ENCODE data around the gene SCNN1B.

SCNN1B gene

GRCh38 chr16:23333034-23333579 lies 31.0 kb downstream of the SCNN1B start:
- Histone ChIP-seq H3K18ac (ENCODE audit: low read length) (no peak overlapping the region), H2BK5ac (ENCODE audit: low read depth, low read length, poor library complexity) (no peak overlapping the region), H3K9ac (ENCODE audit: low read length) (no peak overlapping the region), H2BK120ac (ENCODE audit: insufficient read depth, low read length, poor library complexity) (no peak overlapping the region), H3K4me1 (ENCODE audit: control insufficient read depth in 1 of 2, insufficient read depth in 2 of 2, low read length in 2 of 2) (no peaks in the 10 kb centered on the region), H3K79me1 (ENCODE audit: low read length) (no peaks in the 10 kb centered on the region), H3K4ac (ENCODE audit: low read depth, low read length) (no peak overlapping the region), H2AFZ (ENCODE audit: insufficient read depth, low read length, poor library complexity) (no peak overlapping the region), H3K4me2 (ENCODE audit: low read length) (no peak overlapping the region), H2BK12ac (ENCODE audit: low read length) (no peak overlapping the region), H3K27ac (ENCODE audit: low read depth, low read length) (no peak overlapping the region), H3K79me2 (ENCODE audit: control insufficient read depth, insufficient read depth, low read length, poor library complexity) (no peaks in the 10 kb centered on the region), H4K12ac (ENCODE audit: low read depth, low read length) (no peak overlapping the region), H2AK5ac (ENCODE audit: low read length) (no peak overlapping the region), H3K14ac (ENCODE audit: low read length) (no peak overlapping the region), H3K9me3 (ENCODE audit: insufficient read depth, low read depth, low read length) (peaks cover 2% of the 10 kb centered on the region), H4K91ac (ENCODE audit: low read depth, low read length) (no peak overlapping the region), H3K27me3 (ENCODE audit: insufficient read depth, low read length) (no peaks in the 10 kb centered on the region), H3K36me3 (ENCODE audit: control insufficient read depth in 1 of 2, insufficient read depth in 2 of 2, low read length in 2 of 2) (no peaks in the 10 kb centered on the region), H3K4me3 (ENCODE audit: low read depth, low read length) (no peak overlapping the region), H3K23ac (ENCODE audit: low read length) (no peak overlapping the region), H4K8ac (ENCODE audit: low read depth, low read length) (no peak overlapping the region)
- DNase-seq, result no peak
- WGBS (ENCODE audit: extremely low coverage, insufficient coverage, insufficient read length), result no CpG with 5 or more reads among the region's 4 CpGs

GRCh38 chr16:23333831-23334456 lies 31.8 kb downstream of the SCNN1B start:
- Histone ChIP-seq H2BK12ac (ENCODE audit: low read length) (no peak overlapping the region), H3K18ac (ENCODE audit: low read length) (no peak overlapping the region), H2AFZ (ENCODE audit: insufficient read depth, low read length, poor library complexity) (no peak overlapping the region), H4K8ac (ENCODE audit: low read depth, low read length) (no peak overlapping the region), H3K79me2 (ENCODE audit: control insufficient read depth, insufficient read depth, low read length, poor library complexity) (no peaks in the 10 kb centered on the region), H3K4me2 (ENCODE audit: low read length) (no peak overlapping the region), H3K36me3 (ENCODE audit: control insufficient read depth in 1 of 2, insufficient read depth in 2 of 2, low read length in 2 of 2) (no peaks in the 10 kb centered on the region), H3K9me3 (ENCODE audit: insufficient read depth, low read depth, low read length) (peaks cover 2% of the 10 kb centered on the region), H3K27ac (ENCODE audit: low read depth, low read length) (no peak overlapping the region), H2BK120ac (ENCODE audit: insufficient read depth, low read length, poor library complexity) (no peak overlapping the region), H4K12ac (ENCODE audit: low read depth, low read length) (no peak overlapping the region), H3K4me3 (ENCODE audit: low read depth, low read length) (no peak overlapping the region), H3K14ac (ENCODE audit: low read length) (no peak overlapping the region), H4K91ac (ENCODE audit: low read depth, low read length) (no peak overlapping the region), H3K27me3 (ENCODE audit: insufficient read depth, low read length) (no peaks in the 10 kb centered on the region), H3K23ac (ENCODE audit: low read length) (no peak overlapping the region), H3K79me1 (ENCODE audit: low read length) (no peaks in the 10 kb centered on the region), H3K4me1 (ENCODE audit: control insufficient read depth in 1 of 2, insufficient read depth in 2 of 2, low read length in 2 of 2) (no peaks in the 10 kb centered on the region), H2AK5ac (ENCODE audit: low read length) (no peak overlapping the region), H2BK5ac (ENCODE audit: low read depth, low read length, poor library complexity) (no peak overlapping the region), H3K9ac (ENCODE audit: low read length) (no peak overlapping the region), H3K4ac (ENCODE audit: low read depth, low read length) (no peak overlapping the region)
- no CpG with 5 or more reads among the region's 11 CpGs for WGBS (ENCODE audit: extremely low coverage, insufficient coverage, insufficient read length)
- DNase-seq, result no peak

GRCh38 chr16:23334457-23334853 lies 32.4 kb downstream of the SCNN1B start:
- H3K23ac ChIP-seq (ENCODE audit: low read length), result no peak overlapping the region
- no peak overlapping the region for H3K4me3 ChIP-seq (ENCODE audit: low read depth, low read length)
- H3K18ac ChIP-seq (ENCODE audit: low read length), result no peak overlapping the region
- no peak overlapping the region for H4K8ac ChIP-seq (ENCODE audit: low read depth, low read length)
- H3K79me2 ChIP-seq (ENCODE audit: control insufficient read depth, insufficient read depth, low read length, poor library complexity), result no peaks in the 10 kb centered on the region
- H2BK5ac ChIP-seq (ENCODE audit: low read depth, low read length, poor library complexity), result no peak overlapping the region
- no peak overlapping the region for H4K12ac ChIP-seq (ENCODE audit: low read depth, low read length)
- no peaks in the 10 kb centered on the region for H3K36me3 ChIP-seq (ENCODE audit: control insufficient read depth in 1 of 2, insufficient read depth in 2 of 2, low read length in 2 of 2)
- no peak overlapping the region for H3K9ac ChIP-seq (ENCODE audit: low read length)
- H3K27me3 ChIP-seq (ENCODE audit: insufficient read depth, low read length), result no peaks in the 10 kb centered on the region
- DNase-seq, result no peak
- no peak overlapping the region for H3K4ac ChIP-seq (ENCODE audit: low read depth, low read length)
- H2AK5ac ChIP-seq (ENCODE audit: low read length), result no peak overlapping the region
- H3K4me2 ChIP-seq (ENCODE audit: low read length), result no peak overlapping the region
- H3K79me1 ChIP-seq (ENCODE audit: low read length), result no peaks in the 10 kb centered on the region
- H2AFZ ChIP-seq (ENCODE audit: insufficient read depth, low read length, poor library complexity), result no peak overlapping the region
- H3K4me1 ChIP-seq (ENCODE audit: control insufficient read depth in 1 of 2, insufficient read depth in 2 of 2, low read length in 2 of 2), result no peaks in the 10 kb centered on the region
- no peak overlapping the region for H3K14ac ChIP-seq (ENCODE audit: low read length)
- no peak overlapping the region for H2BK12ac ChIP-seq (ENCODE audit: low read length)
- H3K9me3 ChIP-seq (ENCODE audit: insufficient read depth, low read depth, low read length), result peaks cover 2% of the 10 kb centered on the region
- no CpG with 5 or more reads among the region's 3 CpGs for WGBS (ENCODE audit: extremely low coverage, insufficient coverage, insufficient read length)
- no peak overlapping the region for H2BK120ac ChIP-seq (ENCODE audit: insufficient read depth, low read length, poor library complexity)
- H3K27ac ChIP-seq (ENCODE audit: low read depth, low read length), result no peak overlapping the region
- H4K91ac ChIP-seq (ENCODE audit: low read depth, low read length), result no peak overlapping the region

GRCh38 chr16:23334950-23335349 lies 32.8 kb downstream of the SCNN1B start:
- Histone ChIP-seq H3K4me1 (ENCODE audit: control insufficient read depth in 1 of 2, insufficient read depth in 2 of 2, low read length in 2 of 2) (no peaks in the 10 kb centered on the region), H3K79me2 (ENCODE audit: control insufficient read depth, insufficient read depth, low read length, poor library complexity) (no peaks in the 10 kb centered on the region)
- no peak for DNase-seq

More at GRCh38 chr16:23334950-23335349, 32.8 kb downstream of the SCNN1B start:
- Histone ChIP-seq H3K27ac (ENCODE audit: low read depth, low read length) (no peak overlapping the region), H4K91ac (ENCODE audit: low read depth, low read length) (no peak overlapping the region), H3K14ac (ENCODE audit: low read length) (no peak overlapping the region), H2BK5ac (ENCODE audit: low read depth, low read length, poor library complexity) (no peak overlapping the region), H2BK12ac (ENCODE audit: low read length) (no peak overlapping the region), H3K9me3 (ENCODE audit: insufficient read depth, low read depth, low read length) (peaks cover 2% of the 10 kb centered on the region), H3K18ac (ENCODE audit: low read length) (no peak overlapping the region), H3K4ac (ENCODE audit: low read depth, low read length) (no peak overlapping the region), H2AFZ (ENCODE audit: insufficient read depth, low read length, poor library complexity) (no peak overlapping the region), H2BK120ac (ENCODE audit: insufficient read depth, low read length, poor library complexity) (no peak overlapping the region), H2AK5ac (ENCODE audit: low read length) (no peak overlapping the region), H4K8ac (ENCODE audit: low read depth, low read length) (no peak overlapping the region), H3K4me3 (ENCODE audit: low read depth, low read length) (no peak overlapping the region), H3K36me3 (ENCODE audit: control insufficient read depth in 1 of 2, insufficient read depth in 2 of 2, low read length in 2 of 2) (no peaks in the 10 kb centered on the region), H3K79me1 (ENCODE audit: low read length) (no peaks in the 10 kb centered on the region), H3K23ac (ENCODE audit: low read length) (no peak overlapping the region), H4K12ac (ENCODE audit: low read depth, low read length) (no peak overlapping the region), H3K9ac (ENCODE audit: low read length) (no peak overlapping the region), H3K27me3 (ENCODE audit: insufficient read depth, low read length) (no peaks in the 10 kb centered on the region), H3K4me2 (ENCODE audit: low read length) (no peak overlapping the region)
- WGBS (ENCODE audit: extremely low coverage, insufficient coverage, insufficient read length), result no CpG with 5 or more reads among the region's 1 CpG
